Sigmoid colon (tissue), 7 donors: ENCODE results near the gene IGDCC3. TPM values are rescaled to one million over a fixed set of nuclear protein-coding genes. Genes with fewer than 3 reads are reported as not detected.

Source experiments
- DNase-seq: peaks from one replicate; pipeline ENCODE4 v3.0.0-alpha.2; 2019
- H3K27ac ChIP-seq, 4 donors: fragments of 200-600 bp; sonication (generic); one replicate each; pipeline ENCODE4 v1.5.1; 2016 to 2019; ENCODE audit warnings: mild to moderate bottlenecking in 1 of 4
- H3K27me3 ChIP-seq, 3 donors: fragments of 200-600 bp; sonication (generic); one replicate each; pipeline ENCODE4 v1.5.1; 2019; ENCODE audit warnings: mild to moderate bottlenecking in 1 of 3
- H3K36me3 ChIP-seq, 4 donors: fragments of 200-600 bp; sonication (generic); one replicate each; pipeline ENCODE4 v1.5.1; 2016 to 2019
- H3K4me1 ChIP-seq, 4 donors: fragments of 200-600 bp; sonication (generic); one replicate each; pipeline ENCODE4 v1.5.1; 2017 to 2019
- H3K4me3 ChIP-seq, 4 donors: fragments of 200-600 bp; sonication (generic); one replicate each; pipeline ENCODE4 v1.5.1; 2017 to 2019; ENCODE audit warnings: mild to moderate bottlenecking in 2 of 4, moderate library complexity in 1 of 4
- H3K9me3 ChIP-seq, 4 donors: fragments of 200-600 bp in 3 of 4; sonication (generic) in 3 of 4; one replicate each; pipeline versions ENCODE4 v1.5.1 to v1.6.1; 2013 to 2019
- CTCF ChIP-seq, 4 experiments: fragments of 450-650 bp in 3 of 4; fragments of 200-600 bp in 1 of 4; IDR thresholded peaks; one replicate each; pipeline ENCODE4 v1.5.1; 2016 to 2019; ENCODE audit warnings: antibody characterized with exemption in 4 of 4, mild to moderate bottlenecking in 3 of 4, moderate library complexity in 2 of 4
- EP300 ChIP-seq, 4 donors: sonication (generic); formaldehyde crosslinking; IDR thresholded peaks; one replicate each; pipeline ENCODE4 v1.6.1; 2017; ENCODE audit warnings: antibody characterized with exemption in 4 of 4
- POLR2A ChIP-seq, 2 donors: fragments of 450-650 bp; IDR thresholded peaks; one replicate each; pipeline ENCODE4 v1.6.1; 2016; ENCODE audit warnings: antibody characterized with exemption in 2 of 2, mild to moderate bottlenecking in 2 of 2, moderate library complexity in 2 of 2
- POLR2AphosphoS5 ChIP-seq, 4 donors: sonication (generic); formaldehyde crosslinking; IDR thresholded peaks; one replicate each; pipeline ENCODE4 v1.6.1; 2017; ENCODE audit warnings: antibody characterized with exemption in 4 of 4
- WGBS, 2 donors: extraction: QIAGEN DNeasy Blood & Tissue Kit; methylation state at CpG; one replicate each; pipeline ENCODE4 v1.1.7; 2013; 5-methylcytosine and 5-hydroxymethylcytosine counted together
- intact Hi-C: fragments of 100-400 bp; cut with DNase I; formaldehyde crosslinking; loops from one replicate; pipeline ENCODE4 v1.15.1; 2023
- polyA plus RNA-seq, 3 donors: library from polyadenylated mRNA; stranded (reverse); fragments of 200-250 nt; gene quantifications; one replicate each; pipeline ENCODE4 v1.2.3, GENCODE V29; 2013
- total RNA-seq, 4 donors: library from RNA; depleted of rRNA; stranded (reverse); fragments of >200 nt; gene quantifications; one replicate each; pipeline ENCODE4 v1.1.0, GENCODE V29; 2016
- donor health status: healthy with polysubstance abuse.
- donor health status: Bipolar disorder and iron deficiency.
- donor health status: healthy.

IGDCC3 gene
- total and polyA plus RNA-seq, 7 donors, result under 0.01 to 0.55 (median 0.12) TPM; not detected in 2

- Histone ChIP-seq H3K4me3 (no peak overlapping the region), H3K9me3 (no peaks in the 10 kb centered on the region), H3K27ac (no peak overlapping the region), H3K4me1 (no peaks in the 10 kb centered on the region), H3K27me3 (no peaks in the 10 kb centered on the region), H3K36me3 (no peaks in the 10 kb centered on the region)
- no peak for DNase-seq
- 89 to 90% methylated on average over 18 of the region's 18 CpGs for WGBS, 2 donors
- intact Hi-C loops, result no loop called here
- TF ChIP-seq POLR2A (IDR thresholded peaks at IDR 0.05), result no peak
- TF ChIP-seq CTCF (IDR thresholded peaks at IDR 0.05), result no peak
- no peak for TF ChIP-seq EP300 (IDR thresholded peaks at IDR 0.05)
- no peak for TF ChIP-seq POLR2AphosphoS5 (IDR thresholded peaks at IDR 0.05)
Observed at GRCh38 chr15:65329984-65330735, 47.6 kb downstream of the IGDCC3 start.

- no peak for DNase-seq
- H3K9me3 ChIP-seq, result no peaks in the 10 kb centered on the region
- intact Hi-C loops, result no loop called here
- 95% methylated on average over 21 of the region's 21 CpGs for WGBS, 2 donors
- no peaks in the 10 kb centered on the region for H3K27me3 ChIP-seq
- H3K36me3 ChIP-seq, result no peaks in the 10 kb centered on the region
- H3K4me3 ChIP-seq, result no peak overlapping the region
- TF ChIP-seq POLR2A (IDR thresholded peaks at IDR 0.05), result no peak
- TF ChIP-seq EP300 (IDR thresholded peaks at IDR 0.05), result no peak
- TF ChIP-seq POLR2AphosphoS5 (IDR thresholded peaks at IDR 0.05), result no peak
- TF ChIP-seq CTCF (IDR thresholded peaks at IDR 0.05), result no peak
- H3K27ac ChIP-seq, result no peak overlapping the region
- H3K4me1 ChIP-seq, result no peaks in the 10 kb centered on the region
Observed at GRCh38 chr15:65329288-65329983, 48.4 kb downstream of the IGDCC3 start.

GRCh38 chr15:65328506-65329287 lies 49.1 kb downstream of the IGDCC3 start:
- WGBS, 2 donors, result 92 to 93% methylated on average over 21 of the region's 21 CpGs
- Histone ChIP-seq H3K27ac (no peak overlapping the region), H3K27me3 (no peaks in the 10 kb centered on the region), H3K9me3 (no peaks in the 10 kb centered on the region), H3K4me3 (no peak overlapping the region), H3K36me3 (no peaks in the 10 kb centered on the region), H3K4me1 (no peaks in the 10 kb centered on the region)
- intact Hi-C loops, result no loop called here
- TF ChIP-seq POLR2A (IDR thresholded peaks at IDR 0.05), result no peak
- no peak for TF ChIP-seq CTCF (IDR thresholded peaks at IDR 0.05)
- no peak for TF ChIP-seq EP300 (IDR thresholded peaks at IDR 0.05)
- no peak for TF ChIP-seq POLR2AphosphoS5 (IDR thresholded peaks at IDR 0.05)
- no peak for DNase-seq

GRCh38 chr15:65327651-65328393 lies 50.0 kb downstream of the IGDCC3 start:
- WGBS, 2 donors, result 77 to 80% methylated on average over 12 of the region's 12 CpGs
- TF ChIP-seq EP300 (IDR thresholded peaks at IDR 0.05) (no peak), POLR2A (IDR thresholded peaks at IDR 0.05) (no peak), POLR2AphosphoS5 (IDR thresholded peaks at IDR 0.05) (no peak), CTCF (IDR thresholded peaks at IDR 0.05) (no peak)
- intact Hi-C loops, result no loop called here
- Histone ChIP-seq H3K4me1 (peaks cover 0 to 7% (median 3%) of the 10 kb centered on the region in 4 donors), H3K27ac (no peak overlapping the region), H3K4me3 (no peak overlapping the region), H3K36me3 (no peaks in the 10 kb centered on the region), H3K27me3 (no peaks in the 10 kb centered on the region), H3K9me3 (no peaks in the 10 kb centered on the region)
- DNase-seq, result no peak
